Activated B cell treated with CpG ODN at 0.5 μM for 24 hours (primary cell): Measurements from ENCODE around the gene GABBR2. TPM values are rescaled to one million over a fixed set of nuclear protein-coding genes. Genes with fewer than 3 reads are reported as not detected.

ENCODE experiments used
- ATAC-seq: fragments of 200-7000 bp; cut with Tn5 transposase; one replicate; pipeline ENCODE4 v1.10.0; 2021; ENCODE audit warnings: low read depth, mild to moderate bottlenecking, moderate library complexity
- CTCF ChIA-PET: fragments of 350-600 bp; sonication (Branson Sonifier 250); formaldehyde crosslinking; loops from one replicate; lab custom pipeline; 2021; ENCODE audit warnings: antibody characterized with exemption; lab: Charles Lee
- POLR2A ChIA-PET: fragments of 350-600 bp; sonication (Branson Sonifier 250); formaldehyde crosslinking; loops from one replicate; lab custom pipeline; 2021; ENCODE audit warnings: antibody characterized with exemption; lab: Charles Lee
- DNase-seq: peaks from one replicate; pipeline ENCODE4 v3.0.0; 2022
- H3K27ac Mint-ChIP-seq: one replicate; pipeline ENCODE4 v1.8.0; 2020; ENCODE audit warnings: mixed read lengths
- H3K27me3 Mint-ChIP-seq: one replicate; pipeline ENCODE4 v1.8.0; 2021; ENCODE audit warnings: mixed read lengths
- H3K36me3 Mint-ChIP-seq: one replicate; pipeline ENCODE4 v1.8.0; 2021; ENCODE audit warnings: low read depth, mixed read lengths
- H3K4me1 Mint-ChIP-seq: one replicate; pipeline ENCODE4 v1.8.0; 2021; ENCODE audit warnings: mixed read lengths
- H3K4me3 Mint-ChIP-seq: one replicate; pipeline ENCODE4 v1.8.0; 2020; ENCODE audit warnings: mild to moderate bottlenecking, mixed read lengths
- H3K9me3 Mint-ChIP-seq: one replicate; pipeline ENCODE4 v1.8.0; 2020; ENCODE audit warnings: mixed read lengths
- CTCF ChIP-seq: fragments of 200-600 bp; IDR thresholded peaks from one replicate; pipeline ENCODE4 v1.8.0; 2022; ENCODE audit warnings: antibody characterized with exemption, mild to moderate bottlenecking
- intact Hi-C: fragments of 100-400 bp; cut with micrococcal nuclease; formaldehyde crosslinking; loops from one replicate; pipeline ENCODE4 v1.15.1; 2024
- total RNA-seq: library from RNA; stranded (reverse); gene quantifications from 2 replicates; pipeline ENCODE4 v1.2.3, GENCODE V29; 2022

Gene GABBR2
- total RNA-seq, 1 donor from 2014 or later = not detected

GRCh38 chr9:98451576-98451975 lies 257.2 kb downstream of the GABBR2 start:
- intact Hi-C loops = no loop called here
- ChIA-PET CTCF (no interaction called here), POLR2A (no interaction called here)
- no peak overlapping the region for H3K4me3 Mint-ChIP-seq
- no peaks in the 10 kb centered on the region for H3K4me1 Mint-ChIP-seq
- no peaks in the 10 kb centered on the region for H3K9me3 Mint-ChIP-seq
- no peak for DNase-seq
- ATAC-seq = no peak
- no peak for TF ChIP-seq CTCF
- H3K27me3 Mint-ChIP-seq = peaks cover 13% of the 10 kb centered on the region
- no peaks in the 10 kb centered on the region for H3K36me3 Mint-ChIP-seq
- H3K27ac Mint-ChIP-seq = no peak overlapping the region

DNA sequence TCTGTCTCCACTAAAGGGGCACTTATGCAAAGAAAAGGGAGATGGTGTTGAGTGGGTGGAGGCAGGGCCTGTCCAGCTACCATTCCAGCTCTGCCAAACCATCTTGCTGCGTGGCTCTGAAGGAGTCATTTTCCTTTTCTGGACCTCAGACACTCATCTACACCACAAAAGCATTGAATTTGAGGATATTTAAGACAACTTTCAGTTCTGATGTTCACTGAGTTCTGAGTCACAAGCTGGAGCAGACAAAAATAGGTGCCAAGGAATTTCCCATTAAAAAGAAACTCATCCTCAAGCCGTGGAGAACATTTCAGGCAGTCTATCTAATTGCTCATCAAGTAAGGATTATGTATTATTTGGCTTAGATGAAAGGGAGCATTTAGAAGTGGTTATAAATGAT lies 258.2 kb downstream of the GABBR2 start:
- intact Hi-C loops = no loop called here
- Mint-ChIP-seq H3K4me1 (no peaks in the 10 kb centered on the region), H3K27ac (no peak overlapping the region), H3K9me3 (no peaks in the 10 kb centered on the region), H3K36me3 (no peaks in the 10 kb centered on the region), H3K27me3 (peaks cover 7% of the 10 kb centered on the region), H3K4me3 (no peak overlapping the region)
- ChIA-PET CTCF (no interaction called here), POLR2A (no interaction called here)
- no peak for TF ChIP-seq CTCF
- no peak for DNase-seq
- no peak for ATAC-seq

- H3K27me3 Mint-ChIP-seq = peaks cover 7% of the 10 kb centered on the region
- ChIA-PET POLR2A (no interaction called here), CTCF (no interaction called here)
- H3K27ac Mint-ChIP-seq = no peak overlapping the region
- no peak for TF ChIP-seq CTCF
- H3K4me1 Mint-ChIP-seq = no peaks in the 10 kb centered on the region
- ATAC-seq = no peak
- H3K4me3 Mint-ChIP-seq = no peak overlapping the region
- no peaks in the 10 kb centered on the region for H3K9me3 Mint-ChIP-seq
- no peaks in the 10 kb centered on the region for H3K36me3 Mint-ChIP-seq
- no peak for DNase-seq
- intact Hi-C loops = no loop called here
Observed at GRCh38 chr9:98449871-98450270, 258.9 kb downstream of the GABBR2 start.

DNA sequence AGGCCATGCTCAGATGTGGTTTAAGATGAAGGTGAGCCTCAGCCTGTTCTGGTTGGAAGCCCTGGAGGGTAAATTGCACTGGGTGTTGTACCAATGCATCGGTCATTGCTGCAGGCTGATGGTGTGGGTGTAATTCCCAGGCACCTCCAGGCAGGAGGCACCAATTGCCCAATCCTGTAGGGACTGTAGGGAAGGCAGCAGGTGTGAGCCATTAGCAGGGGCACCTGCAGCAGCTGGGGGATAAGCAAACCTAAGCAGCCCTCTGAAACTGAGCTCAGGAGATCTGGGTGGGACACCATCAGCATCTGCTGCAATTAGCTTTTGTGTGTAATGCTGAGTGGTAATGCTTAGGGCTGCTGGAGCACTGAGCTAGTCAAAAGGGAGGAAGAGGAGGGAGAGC lies 263.2 kb downstream of the GABBR2 start:
- Mint-ChIP-seq H3K27ac (no peak overlapping the region), H3K36me3 (no peaks in the 10 kb centered on the region), H3K9me3 (no peaks in the 10 kb centered on the region), H3K4me3 (no peak overlapping the region), H3K27me3 (peaks cover 4% of the 10 kb centered on the region), H3K4me1 (no peaks in the 10 kb centered on the region)
- ATAC-seq = no peak
- ChIA-PET CTCF (no interaction called here), POLR2A (no interaction called here)
- intact Hi-C loops = no loop called here
- TF ChIP-seq CTCF = no peak
- DNase-seq = no peak

DNA sequence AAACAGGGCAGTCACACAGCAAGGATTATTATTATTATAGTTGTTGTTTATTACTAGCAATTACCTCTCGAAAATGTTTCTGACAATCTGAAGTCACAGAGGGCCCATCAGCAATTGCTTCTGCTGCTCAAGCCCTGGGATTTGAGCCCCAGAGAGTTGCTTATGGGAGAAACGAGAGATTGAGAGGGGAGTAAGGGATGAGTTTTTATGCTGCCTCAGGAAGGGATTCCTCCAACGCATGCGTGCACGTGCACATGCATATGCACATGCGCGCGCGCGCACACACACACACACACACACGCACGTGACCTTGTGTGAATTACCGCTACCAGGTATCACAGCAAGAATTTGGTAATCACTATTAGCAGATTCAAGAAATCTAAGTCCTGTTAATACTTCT lies 264.1 kb downstream of the GABBR2 start:
- ChIA-PET CTCF (no interaction called here), POLR2A (no interaction called here)
- H3K27ac Mint-ChIP-seq = no peak overlapping the region
- H3K9me3 Mint-ChIP-seq = no peaks in the 10 kb centered on the region
- TF ChIP-seq CTCF = no peak
- intact Hi-C loops = no loop called here
- no peaks in the 10 kb centered on the region for H3K36me3 Mint-ChIP-seq
- H3K4me3 Mint-ChIP-seq = no peak overlapping the region
- DNase-seq (no peak), ATAC-seq (no peak)
- H3K4me1 Mint-ChIP-seq = no peaks in the 10 kb centered on the region
- H3K27me3 Mint-ChIP-seq = peaks cover 4% of the 10 kb centered on the region
